T-helper 2 cell (primary cell): ENCODE results near the gene MPV17L2.
"Not testable (repeated sequence)": the region's sequence is repeated elsewhere in the genome, so short reads cannot be mapped to it uniquely, and the experiment has no call there.

Source experiments
- DNase-seq, 5 experiments: peaks; one replicate each; pipeline versions ENCODE4 v3.0.0 to v3.0.0-alpha.2; 2012 to 2022
- total RNA-seq, 2 donors: gene quantifications; one replicate each; lab custom pipeline; 2026; lab: John Stamatoyannopoulos, UW

MPV17L2 gene
- 5.3 to 6.0 reads per million in 2 donors for total RNA-seq

DNA sequence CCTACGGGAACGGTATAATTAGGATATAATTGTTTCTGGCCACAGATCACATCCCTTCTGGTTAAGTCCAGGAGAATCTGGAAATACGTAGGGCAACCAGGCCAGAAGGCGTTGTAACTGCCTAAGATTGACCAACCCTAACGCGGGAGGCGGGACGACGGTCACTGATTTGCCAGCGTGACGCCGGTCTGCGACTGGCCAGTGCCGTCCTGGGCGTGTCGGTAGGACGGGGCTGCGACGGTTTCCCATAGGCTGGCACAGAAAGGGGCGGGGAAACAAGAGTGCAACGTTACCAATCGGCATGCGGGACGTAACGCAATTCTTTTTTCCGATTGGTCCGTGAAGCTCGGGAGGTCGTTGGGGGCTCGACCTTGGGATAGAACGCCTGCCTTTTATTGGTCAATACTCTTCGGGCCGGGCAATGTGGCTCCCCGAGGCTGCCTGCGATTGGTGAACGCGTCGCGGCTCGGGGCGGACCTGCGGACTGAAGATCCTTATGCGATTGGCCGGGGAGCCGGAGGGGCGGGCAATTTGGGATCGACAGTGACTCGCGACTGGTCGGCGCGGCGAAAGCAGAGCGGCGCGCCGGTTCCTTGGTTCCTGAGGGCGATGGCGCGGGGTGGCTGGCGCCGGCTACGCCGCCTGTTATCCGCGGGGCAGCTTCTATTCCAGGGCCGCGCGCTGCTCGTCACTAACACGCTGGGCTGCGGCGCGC is at the start of gene MPV17L2:
Gene MPV17L2 (plus strand): TSS at position 546 of the 715 bp plus-strand sequence. CDS start 64 bp downstream, at position 610.
- peak; percentile 96 to 100 (median 99) for DNase-seq

- DNase-seq = no peak
Observed at GRCh38 chr19:18143902-18144301, 49.1 kb upstream of the MPV17L2 start.

- no peak for DNase-seq
Observed at GRCh38 chr19:18144361-18144760, 48.7 kb upstream of the MPV17L2 start.

DNA sequence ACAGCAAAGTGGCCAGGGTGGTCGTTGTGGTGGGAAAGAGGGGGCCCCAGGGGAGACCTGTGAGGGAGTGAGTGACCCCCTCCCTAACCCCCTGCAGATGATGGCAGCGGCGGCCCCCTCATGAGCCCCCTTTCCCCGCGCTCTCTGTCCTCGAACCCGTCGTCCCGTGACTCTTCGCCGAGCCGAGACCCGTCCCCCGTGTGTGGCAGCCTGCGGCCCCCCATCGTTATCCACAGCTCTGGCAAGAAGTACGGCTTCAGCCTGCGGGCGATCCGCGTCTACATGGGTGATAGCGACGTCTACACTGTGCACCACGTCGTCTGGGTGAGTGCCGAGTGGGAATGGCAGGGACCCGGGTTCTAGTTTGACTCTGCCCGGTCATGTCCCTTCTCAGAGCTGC is 48.1 kb upstream of the MPV17L2 start:
- DNase-seq = no peak

GRCh38 chr19:18145391-18145999 is 47.5 kb upstream of the MPV17L2 start:
- DNase-seq = no peak

GRCh38 chr19:18147396-18147795 is 45.6 kb upstream of the MPV17L2 start:
- no peak for DNase-seq

DNA sequence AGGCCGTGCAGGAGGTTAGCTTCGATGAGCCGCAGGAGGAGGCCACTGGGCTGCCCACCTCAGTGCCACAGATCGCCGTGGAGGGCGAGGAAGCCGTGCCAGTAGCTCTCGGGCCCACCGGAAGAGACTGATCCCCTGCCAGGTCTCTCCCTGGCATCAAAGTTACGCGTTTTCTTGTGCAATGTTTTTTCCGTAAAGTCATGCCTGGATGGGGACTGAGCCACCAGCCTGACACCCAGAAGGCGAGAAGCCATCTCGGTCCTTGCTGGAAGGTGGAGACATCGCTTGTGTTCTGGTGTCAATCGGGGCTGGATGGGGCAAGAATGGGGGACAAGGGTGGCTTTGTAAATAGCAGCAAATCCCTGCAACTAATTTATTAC is 43.4 kb upstream of the MPV17L2 start:
- DNase-seq = no peak

GRCh38 chr19:18150776-18151624 is 42.0 kb upstream of the MPV17L2 start:
- no peak for DNase-seq

DNA sequence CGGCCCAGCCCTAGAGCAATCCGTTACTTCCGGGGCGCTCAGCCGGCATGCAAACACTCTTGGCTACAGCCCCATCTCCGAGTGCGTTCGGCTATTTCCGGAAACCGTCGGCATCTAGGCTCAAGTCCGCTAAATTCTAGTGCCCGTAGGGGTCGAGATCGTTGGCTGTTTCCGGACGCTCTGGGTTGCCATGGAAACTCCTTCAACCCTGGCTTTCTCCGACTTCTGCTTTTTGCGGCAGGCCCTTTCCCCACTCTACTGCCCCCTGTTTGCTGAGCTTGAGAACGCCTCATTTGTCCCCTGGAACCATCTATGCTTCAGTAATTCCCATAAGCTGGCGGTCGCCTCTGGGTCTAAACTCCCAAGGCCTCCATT is 40.6 kb upstream of the MPV17L2 start:
- DNase-seq = peak; percentile 84 to 98 (median 94)

DNA sequence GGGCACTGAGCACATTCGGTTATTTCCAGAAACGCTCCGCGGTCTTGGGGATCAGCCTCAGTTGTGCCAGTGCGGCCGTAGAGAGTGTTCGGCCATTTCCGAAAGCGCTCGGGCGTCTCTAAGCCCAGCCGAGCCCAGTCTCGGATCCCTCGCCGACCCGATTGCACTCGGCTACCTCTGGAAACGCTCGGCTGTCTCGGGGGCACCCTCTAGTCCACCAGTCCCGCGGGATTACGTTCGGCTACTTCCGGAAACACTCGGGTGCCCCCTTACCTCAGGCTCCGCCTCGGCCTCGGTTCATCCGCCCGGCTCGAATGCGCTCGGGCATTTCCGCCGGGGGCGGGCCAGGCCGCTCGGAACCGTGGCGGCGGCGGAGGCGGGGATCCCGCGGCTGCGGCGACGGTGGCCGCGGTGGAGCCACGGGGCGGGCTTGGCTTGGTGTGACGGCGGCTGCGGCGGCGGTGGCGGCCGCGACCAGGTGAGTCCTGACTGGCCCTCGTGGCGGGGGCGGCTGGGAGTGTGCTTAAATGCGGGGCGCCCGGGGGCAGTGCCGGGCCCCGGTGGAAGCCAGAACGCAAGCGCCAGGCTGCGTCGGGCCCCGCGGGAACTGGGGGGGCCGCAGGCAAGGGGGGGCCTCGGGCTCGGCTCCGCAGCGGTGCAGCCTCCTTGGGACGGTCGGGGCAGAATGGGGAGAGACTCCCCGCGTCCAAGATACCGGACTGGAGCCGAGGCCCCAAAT is 40.0 kb upstream of the MPV17L2 start, which contains the start of gene PIK3R2:
Gene PIK3R2 (plus strand): TSS at position 347 of the 739 bp plus-strand sequence. CDS start 2,717 bp downstream, outside the sequence.
- DNase-seq = peak; percentile 96 to 100 (median 99)

- peak in 1 of 5 experiments; percentile 39 for DNase-seq
Observed at GRCh38 chr19:18153556-18154134, 39.4 kb upstream of the MPV17L2 start.

- DNase-seq = no peak
Observed at GRCh38 chr19:18155095-18156087, 37.6 kb upstream of the MPV17L2 start.

GRCh38 chr19:18156268-18156667 is 36.8 kb upstream of the MPV17L2 start:
- no peak for DNase-seq

DNA sequence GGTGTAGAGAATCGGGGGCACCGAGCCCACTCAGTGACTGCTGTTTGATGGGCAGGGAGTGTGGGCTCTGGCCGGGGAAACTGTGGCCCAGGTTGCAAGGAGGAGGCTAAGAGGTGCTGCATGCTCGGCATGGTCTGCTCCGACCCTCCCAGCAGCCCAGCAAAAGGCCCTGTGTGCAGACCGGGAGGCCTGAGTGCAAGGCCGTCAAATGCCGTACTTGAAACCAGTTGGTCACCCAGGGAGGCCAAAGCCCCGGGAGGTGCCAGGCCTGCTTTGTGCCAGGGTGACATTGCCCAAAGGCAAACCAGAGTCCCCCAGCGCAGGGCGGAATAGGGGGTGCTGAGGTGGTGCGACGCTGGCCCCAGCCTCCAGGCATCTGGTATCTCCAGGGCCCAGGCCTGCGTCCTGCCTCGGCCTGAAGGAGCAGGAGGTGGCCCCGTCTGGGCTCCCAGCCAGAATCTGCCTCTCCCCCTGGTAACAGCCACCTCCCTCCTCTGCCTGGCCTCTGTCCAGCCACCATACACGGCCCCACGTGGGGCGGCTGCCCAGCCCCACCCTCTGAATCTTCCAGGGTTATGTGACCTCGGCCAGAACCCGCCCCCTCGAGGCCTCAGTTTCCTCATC is 36.1 kb upstream of the MPV17L2 start:
- DNase-seq = no peak

- DNase-seq = no peak
Observed at GRCh38 chr19:18157465-18158063, 35.5 kb upstream of the MPV17L2 start.

- no peak for DNase-seq
Observed at GRCh38 chr19:18158467-18158866, 34.6 kb upstream of the MPV17L2 start.

GRCh38 chr19:18159059-18159616 is 33.9 kb upstream of the MPV17L2 start:
- DNase-seq = not testable (repeated sequence)

DNA sequence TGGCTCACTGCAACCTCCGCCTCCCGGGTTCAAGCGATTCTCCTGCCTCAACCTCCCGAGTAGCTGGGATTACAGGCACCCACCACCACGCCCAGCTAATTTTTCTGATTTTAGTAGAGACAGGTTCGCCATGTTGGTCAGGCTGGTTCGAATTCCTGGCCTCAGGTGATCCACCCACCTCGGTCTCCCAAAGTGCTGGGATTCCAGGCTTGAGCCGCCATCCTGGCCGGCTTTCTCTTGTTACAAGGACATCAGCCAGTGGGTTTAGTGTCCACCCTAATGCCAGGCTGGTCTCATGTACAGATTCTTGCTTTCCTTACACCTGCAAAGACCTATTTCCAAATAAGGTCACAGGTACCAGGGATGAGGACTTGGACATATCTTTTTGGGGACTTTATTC is 33.2 kb upstream of the MPV17L2 start:
- no peak for DNase-seq

DNA sequence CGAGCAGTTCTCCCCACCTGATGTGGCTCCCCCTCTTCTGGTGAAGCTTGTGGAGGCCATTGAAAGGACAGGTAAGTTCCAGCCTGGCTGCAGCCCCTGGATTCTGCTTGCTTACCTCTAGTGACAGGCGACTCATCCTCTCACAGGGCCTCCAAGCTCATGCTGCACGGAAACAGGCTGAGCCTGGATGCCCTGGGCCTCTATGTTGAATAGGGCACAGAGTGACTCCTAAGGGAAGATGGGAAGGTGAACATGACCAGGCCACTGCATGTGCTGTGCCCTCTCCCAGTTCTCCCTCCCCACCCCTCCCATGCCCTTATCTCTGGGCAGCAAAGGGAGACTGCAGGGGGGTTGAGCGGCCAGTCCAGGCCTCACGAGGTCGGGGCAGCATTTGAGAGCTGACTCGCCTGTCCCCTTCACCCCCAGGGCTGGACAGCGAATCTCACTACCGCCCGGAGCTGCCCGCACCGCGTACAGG is 32.5 kb upstream of the MPV17L2 start:
- no peak for DNase-seq
